RWPE1 (cell line): ENCODE measurements around the gene KIRREL3.

Source experiments
- CTCF ChIA-PET: fragments of 350-600 bp; sonication (Branson Sonifier 250); formaldehyde crosslinking; extraction: SDS; loops from one replicate; lab custom pipeline; 2021; lab: Yijun Ruan, JAX
- POLR2A ChIA-PET: fragments of 400-600 bp; formaldehyde crosslinking; extraction: SDS; loops from one replicate; lab custom pipeline; 2020; ENCODE audit warnings: antibody characterized with exemption; ENCODE audit not compliant: low non-redundant PET; lab: Yijun Ruan, JAX
- DNase-seq: peaks from one replicate; pipeline ENCODE4 v3.0.0; 2012; ENCODE audit warnings: low spot score
- H3K27ac ChIP-seq: fragments of 450-650 bp; 2 replicates; pipeline ENCODE4 v1.5.1; 2017
- CTCF ChIP-seq: fragments of 450-650 bp; conservative IDR thresholded peaks from 2 replicates; pipeline ENCODE4 v1.5.1; 2017; ENCODE audit warnings: low read depth, mild to moderate bottlenecking

KIRREL3 gene

GRCh38 chr11:126884594-126884993 lies 116.0 kb downstream of the KIRREL3 start:
- no peak overlapping the region for H3K27ac ChIP-seq
- CTCF ChIA-PET: interaction anchor here (0.6 kb wide), 1 partner anchor 563 kb away, joined by 3 read pairs; no protein-coding TSS in a partner anchor
- POLR2A ChIA-PET: no interaction called here
- TF ChIP-seq CTCF: no peak
- no peak for DNase-seq

GRCh38 chr11:126884192-126884591 lies 116.4 kb downstream of the KIRREL3 start:
- ChIA-PET CTCF (interaction anchor here (0.6 kb wide), 1 partner anchor 563 kb away, joined by 3 read pairs; no protein-coding TSS in a partner anchor), POLR2A (no interaction called here)
- no peak overlapping the region for H3K27ac ChIP-seq
- DNase-seq: no peak
- TF ChIP-seq CTCF: no peak

GRCh38 chr11:126880872-126881271 lies 119.7 kb downstream of the KIRREL3 start:
- ChIA-PET POLR2A (no interaction called here), CTCF (no interaction called here)
- DNase-seq: no peak
- no peak for TF ChIP-seq CTCF
- H3K27ac ChIP-seq: no peak overlapping the region

- ChIA-PET POLR2A (no interaction called here), CTCF (interaction anchor here (0.6 kb wide), 1 partner anchor 318 kb away, joined by 3 read pairs; no protein-coding TSS in a partner anchor)
- TF ChIP-seq CTCF: no peak
- no peak for DNase-seq
- H3K27ac ChIP-seq: no peak overlapping the region
These were observed 121.1 kb downstream of the KIRREL3 start for GRCh38 chr11:126879516-126879915.

GRCh38 chr11:126878913-126879482 lies 121.6 kb downstream of the KIRREL3 start:
- H3K27ac ChIP-seq: no peak overlapping the region
- ChIA-PET CTCF (interaction anchor here (0.6 kb wide), 1 partner anchor 317 kb away, joined by 3 read pairs; no protein-coding TSS in a partner anchor), POLR2A (no interaction called here)
- TF ChIP-seq CTCF: no peak
- DNase-seq: no peak

- ChIA-PET CTCF (no interaction called here), POLR2A (no interaction called here)
- no peak for TF ChIP-seq CTCF
- no peak overlapping the region for H3K27ac ChIP-seq
- DNase-seq: no peak
These were observed 125.7 kb downstream of the KIRREL3 start for GRCh38 chr11:126874831-126875230.
